Right forelimb (tissue), 1 donor: Measurements from ENCODE around the gene CSTF2.
"Not testable (repeated sequence)": the region's sequence is repeated elsewhere in the genome, so short reads cannot be mapped to it uniquely, and the experiment has no call there.

ENCODE experiments used
- DNase-seq: peaks from one replicate; pipeline ENCODE4 v3.0.0-alpha.2; 2018

CSTF2 gene

GRCh38 chrX:100819837-100820666, at the start of gene CSTF2:
Gene CSTF2, plus strand, starts transcription at chrX:100820391. Its CDS starts 26 bp downstream, at chrX:100820417.
- peak; percentile 87 for DNase-seq

DNA sequence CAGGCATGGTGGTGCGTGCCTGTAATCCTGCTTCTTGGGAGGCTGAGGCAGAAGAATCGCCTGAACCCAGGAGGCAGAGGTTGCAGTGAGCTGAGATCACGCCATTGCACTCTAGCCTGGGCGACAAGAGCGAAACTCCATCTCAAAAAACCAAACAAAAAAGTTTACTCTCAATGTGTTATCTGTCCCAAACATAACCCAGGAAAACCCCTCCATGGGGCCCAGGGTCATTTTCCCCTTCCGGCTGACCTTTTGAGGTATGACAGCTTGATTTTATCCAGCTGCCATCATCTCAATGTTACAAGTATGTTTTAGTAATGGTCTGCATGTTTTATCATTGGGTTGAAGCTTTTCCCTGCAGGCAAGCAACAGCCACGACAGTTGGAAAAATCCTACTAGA, 23.8 kb upstream of the CSTF2 start:
- DNase-seq, result not testable (repeated sequence)

GRCh38 chrX:100797359-100797758, 22.8 kb upstream of the CSTF2 start:
- DNase-seq, result no peak

- no peak for DNase-seq
Measured at GRCh38 chrX:100798484-100799214, 21.5 kb upstream of the CSTF2 start.

GRCh38 chrX:100802843-100803242, 17.3 kb upstream of the CSTF2 start:
- no peak for DNase-seq

DNA sequence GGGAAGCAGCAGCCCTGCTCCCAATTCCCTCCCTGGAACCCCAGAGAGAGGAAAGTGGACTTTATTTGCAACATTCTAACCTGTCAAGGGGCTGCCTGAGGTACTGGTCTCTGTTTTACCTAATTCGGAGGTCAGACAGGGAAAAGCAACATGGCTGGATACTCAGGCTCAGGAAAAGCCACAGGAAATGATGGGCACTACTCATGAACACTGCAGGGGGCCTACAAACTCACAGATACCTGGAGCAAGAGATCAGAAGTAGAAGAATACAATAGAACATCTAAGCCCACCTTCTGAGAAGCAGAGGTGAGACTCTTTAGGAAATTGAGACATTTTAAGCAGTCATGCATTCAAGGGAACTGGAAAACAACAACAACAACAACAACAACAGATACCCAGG, 15.4 kb upstream of the CSTF2 start:
- DNase-seq, result no peak

- not testable (repeated sequence) for DNase-seq
Measured at GRCh38 chrX:100808265-100808664, 11.9 kb upstream of the CSTF2 start.

DNA sequence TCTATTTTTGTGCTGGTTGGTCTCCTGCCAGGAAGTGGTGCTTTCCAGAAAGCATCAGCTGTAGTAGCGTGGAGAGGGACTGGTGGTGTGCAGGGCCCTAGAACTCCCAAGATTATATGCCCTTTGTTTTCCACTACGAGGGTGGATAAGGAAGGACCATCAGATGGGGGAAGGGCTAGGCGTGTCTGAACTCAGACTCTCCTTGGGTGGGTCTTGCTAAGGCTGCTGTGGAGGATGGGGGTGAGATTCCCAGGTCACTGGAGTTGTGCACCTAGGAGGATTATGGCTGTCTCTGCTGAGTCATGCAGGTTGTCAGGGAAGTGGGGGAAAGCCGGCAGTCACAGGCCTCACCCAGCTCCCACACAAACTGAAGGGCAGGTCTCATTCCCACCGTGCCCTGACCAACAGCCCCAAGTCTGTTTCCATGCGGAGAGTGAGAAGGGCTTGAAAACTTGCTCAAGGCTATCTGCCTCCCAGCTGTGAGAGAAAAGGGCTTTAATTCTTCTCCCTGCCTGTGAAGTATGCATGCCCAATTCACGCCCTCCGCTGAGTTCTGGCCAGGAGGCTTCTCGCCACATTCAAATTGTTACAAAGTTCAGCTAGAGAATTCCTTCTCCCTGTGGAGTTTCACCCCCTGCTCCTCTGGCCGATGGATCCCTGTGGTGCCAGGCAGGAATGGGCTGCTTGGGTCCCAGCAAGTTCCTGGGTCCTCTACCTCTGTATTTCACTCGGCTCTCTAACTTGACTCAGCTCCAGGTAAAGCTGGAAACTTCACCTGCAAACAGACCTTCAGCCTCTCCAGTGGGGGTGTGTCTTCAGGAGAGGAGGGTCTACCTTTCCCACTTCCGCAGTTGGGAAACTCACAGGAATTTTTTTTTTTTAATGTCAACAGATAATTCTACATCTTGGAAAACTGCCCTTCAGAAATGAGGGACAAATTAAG, 7.7 kb upstream of the CSTF2 start:
- no peak for DNase-seq

DNA sequence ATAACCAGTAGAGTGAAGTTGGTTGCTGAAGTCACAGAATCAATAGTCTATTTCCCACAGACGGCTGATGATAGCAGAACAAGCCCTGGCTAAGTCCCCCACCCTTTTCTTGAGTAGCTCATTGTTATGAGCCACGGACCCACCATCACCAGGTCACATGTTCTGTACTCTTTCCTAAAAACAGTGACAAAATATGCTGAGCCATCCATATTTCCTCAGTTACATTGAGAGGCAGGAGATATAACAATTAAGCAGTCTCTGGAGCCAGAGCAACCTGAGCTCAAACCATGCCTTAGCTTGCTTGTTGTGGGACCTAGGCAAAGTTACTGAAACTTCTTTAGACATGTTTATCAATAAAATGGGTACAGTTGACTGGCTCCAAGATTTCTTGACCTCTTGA, 2.9 kb upstream of the CSTF2 start:
- DNase-seq, result no peak

DNA sequence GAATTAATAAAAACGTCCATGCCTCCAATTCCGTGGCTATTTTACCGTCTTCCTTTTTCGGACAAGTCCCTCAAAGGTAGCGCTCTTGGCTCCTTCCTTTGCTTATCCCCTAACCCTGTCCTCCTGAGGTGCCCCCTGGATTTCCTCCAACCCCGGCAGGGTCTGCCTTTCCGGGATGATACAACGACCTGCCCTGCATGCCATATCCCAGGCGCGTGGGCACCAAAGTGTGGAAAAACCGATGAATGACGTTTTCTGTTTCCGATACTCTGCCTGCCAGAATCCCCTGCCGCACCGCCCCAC, 706 bp upstream of the CSTF2 start:
- no peak for DNase-seq

GRCh38 chrX:100829730-100830129, 9.5 kb downstream of the CSTF2 start:
- DNase-seq, result no peak

DNA sequence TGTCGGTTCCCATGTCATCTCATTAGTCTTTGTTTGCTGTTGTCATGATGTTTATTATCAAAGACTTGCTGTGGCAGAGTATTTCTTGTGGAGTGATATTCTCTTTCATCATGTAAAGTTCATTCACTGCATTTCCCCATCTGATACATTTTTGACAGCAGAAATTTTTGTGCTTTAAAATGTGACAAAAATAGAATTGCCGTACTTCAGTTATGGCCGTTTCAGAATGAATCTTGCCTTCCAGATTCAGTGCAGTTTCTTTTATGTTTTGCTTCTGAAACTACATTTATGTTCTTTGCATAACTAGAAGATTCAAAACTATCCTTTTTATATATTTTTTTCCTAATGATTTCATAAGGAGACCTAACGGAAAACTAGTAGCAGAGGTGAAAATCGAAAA, 10.0 kb downstream of the CSTF2 start:
- DNase-seq, result no peak

- no peak for DNase-seq
Measured at GRCh38 chrX:100830547-100830946, 10.4 kb downstream of the CSTF2 start.

- DNase-seq, result no peak
Measured at GRCh38 chrX:100831219-100831946, 11.2 kb downstream of the CSTF2 start.

- DNase-seq, result no peak
Measured at GRCh38 chrX:100850317-100850716, 30.1 kb downstream of the CSTF2 start.

GRCh38 chrX:100852810-100853209, 32.6 kb downstream of the CSTF2 start:
- DNase-seq, result no peak

DNA sequence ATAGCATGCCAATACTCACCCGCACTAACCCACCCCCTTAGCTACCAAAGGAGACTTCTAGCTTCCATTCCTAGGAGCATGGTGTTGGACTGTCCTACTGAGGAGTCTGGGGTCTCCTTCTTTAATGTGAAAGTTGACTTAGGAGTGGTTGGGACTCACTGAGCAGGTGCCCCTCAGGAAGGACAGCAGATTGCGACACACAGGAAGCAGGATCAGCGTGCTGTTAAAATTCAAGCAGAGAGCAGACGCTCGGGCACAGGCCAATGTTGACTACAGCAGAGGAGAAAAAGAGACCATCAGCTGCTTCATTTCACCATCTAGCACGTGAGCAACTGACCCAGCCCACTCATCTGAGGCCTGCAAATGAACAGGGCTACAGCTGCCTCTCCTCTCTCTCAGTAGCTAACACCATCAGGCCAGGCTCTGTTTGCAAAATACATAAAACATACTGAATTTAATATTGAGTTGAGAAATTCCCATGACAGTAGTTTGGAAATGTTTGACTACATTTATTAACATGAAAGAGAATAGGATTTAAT, 43.2 kb downstream of the CSTF2 start:
- DNase-seq, result no peak

- no peak for DNase-seq
Measured at GRCh38 chrX:100864657-100865391, 44.6 kb downstream of the CSTF2 start.

DNA sequence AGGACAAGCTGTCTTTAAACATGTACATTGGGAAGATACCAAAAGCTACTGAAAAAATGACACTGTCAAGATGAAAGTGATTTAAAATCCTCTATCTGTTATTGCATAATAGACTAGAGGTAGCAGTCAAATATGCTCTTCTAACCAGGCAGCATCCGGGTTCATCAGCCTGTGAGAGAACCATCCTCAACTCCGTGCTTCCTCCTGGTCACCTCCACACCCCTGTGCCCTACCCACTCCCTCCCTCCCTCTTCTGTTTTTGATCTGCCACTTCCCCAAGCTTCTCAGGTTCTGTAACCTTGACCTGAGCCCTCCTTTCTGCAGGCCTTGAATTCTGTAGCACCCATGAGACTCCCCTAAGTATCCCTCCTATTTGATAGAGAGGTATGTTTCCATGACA, 48.1 kb downstream of the CSTF2 start:
- no peak for DNase-seq

DNA sequence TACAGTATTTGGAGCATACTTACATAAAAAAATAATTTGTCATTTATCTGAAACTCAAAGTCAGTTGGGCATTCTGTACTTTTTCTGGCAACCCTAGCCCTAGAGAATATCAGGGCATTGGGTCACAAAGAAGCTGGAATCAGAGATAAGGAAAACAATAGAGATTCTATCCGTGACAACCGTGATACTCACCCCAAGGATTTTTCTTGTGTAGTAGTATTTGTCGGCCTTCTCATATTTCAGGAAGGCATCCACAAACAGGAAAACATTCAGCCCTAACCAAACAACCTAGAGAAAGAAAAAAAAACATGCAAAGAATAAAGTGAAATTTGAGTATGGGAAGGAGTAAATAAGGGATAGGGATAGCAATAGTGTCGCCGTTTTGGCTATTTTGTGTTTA, 50.3 kb downstream of the CSTF2 start:
- no peak for DNase-seq
